HG03103 (cell line): ENCODE measurements around the gene FGF13.

ENCODE experiments used
- ATAC-seq: cut with Tn5 transposase; IDR thresholded peaks from one replicate; pipeline ENCODE4 v1.9.1; 2021; ENCODE audit warnings: low read depth; ENCODE audit not compliant: unreplicated experiment

FGF13 gene

DNA sequence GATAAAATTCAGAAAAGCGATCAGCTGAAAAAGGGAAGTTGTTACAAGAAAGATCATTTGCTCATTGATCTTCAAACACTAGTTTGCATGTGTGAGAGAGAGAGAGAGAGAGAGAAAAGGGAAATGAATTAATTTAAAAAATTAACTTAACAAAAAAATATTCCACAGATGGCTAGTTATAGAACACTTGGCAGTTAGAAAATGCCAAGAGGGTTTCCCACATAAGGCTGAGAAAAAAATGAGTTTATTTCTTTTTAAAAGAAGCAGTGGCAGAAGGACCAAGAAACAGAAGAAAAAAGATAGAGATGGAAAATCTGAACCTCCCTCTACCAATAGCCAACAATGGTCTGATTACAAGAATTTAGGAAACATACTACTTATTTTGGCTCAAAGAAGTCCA is 47.1 kb downstream of the FGF13 start:
- no peak for ATAC-seq

DNA sequence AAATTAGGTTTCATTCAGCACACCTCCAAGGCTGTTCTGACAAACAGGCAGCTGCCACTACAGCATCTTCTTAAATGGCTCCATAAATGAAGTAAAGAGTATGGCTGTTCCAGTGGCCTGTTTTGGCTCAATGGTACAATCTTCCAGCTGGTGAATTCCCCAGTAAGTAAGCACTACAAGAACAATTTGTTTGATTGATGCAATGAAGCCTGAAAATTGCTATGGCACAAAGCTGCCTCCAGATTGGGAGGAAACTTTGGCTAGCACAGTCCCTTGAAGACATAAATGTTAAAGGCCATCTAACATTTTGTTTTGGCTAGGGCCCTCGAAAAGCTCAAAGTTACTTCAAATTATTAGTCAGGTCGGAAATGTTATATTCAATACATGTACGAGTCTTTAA is 47.5 kb downstream of the FGF13 start:
- no peak for ATAC-seq

- ATAC-seq: no peak
These were observed 60.0 kb downstream of the FGF13 start for GRCh38 chrX:138651494-138651893.

DNA sequence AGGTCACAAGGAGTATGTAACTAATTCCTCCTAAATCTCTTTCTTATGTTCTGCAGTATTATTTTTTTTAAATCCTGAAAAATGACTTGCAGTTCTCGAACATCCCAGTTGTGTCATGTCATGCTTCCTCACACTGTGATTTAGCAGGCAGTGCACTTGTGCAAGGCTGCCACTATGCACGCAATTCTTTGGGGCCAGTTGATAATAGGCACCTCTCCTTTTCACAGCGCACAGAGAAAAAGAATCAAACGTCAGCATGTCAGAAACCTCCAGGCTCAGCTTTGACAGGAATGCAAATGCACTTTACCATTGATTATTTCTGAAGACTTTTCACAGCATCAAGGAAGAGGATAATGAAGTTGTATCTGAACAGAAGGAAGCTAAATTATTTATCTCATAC is 62.9 kb downstream of the FGF13 start:
- no peak for ATAC-seq

DNA sequence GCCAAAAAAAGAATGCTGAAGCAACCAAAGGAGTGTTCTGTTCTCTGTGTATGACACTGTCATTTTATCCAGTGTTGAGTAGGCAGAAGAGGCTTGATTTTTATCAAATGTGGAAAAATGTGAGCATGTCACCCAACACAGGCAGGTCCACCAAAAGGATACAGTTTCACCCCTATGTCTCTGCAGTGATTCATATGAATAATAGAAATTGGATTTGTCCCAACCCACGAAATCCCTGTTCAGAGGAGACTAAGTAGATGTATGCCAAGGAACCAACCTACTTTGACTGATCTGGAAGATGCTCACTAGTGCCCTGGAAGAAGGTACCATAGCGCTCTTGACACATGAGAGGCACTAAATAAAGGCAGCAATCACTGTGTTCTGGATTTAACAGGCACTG is 72.5 kb downstream of the FGF13 start:
- ATAC-seq: no peak
